SK-N-SH treated with all-trans-retinoic acid at 6 μM for 48 hours (cell line): Measurements from ENCODE around the gene RUFY3.

Experiments used
- ATAC-seq: fragments of 200-7000 bp; cut with Tn5 transposase; 3 replicates; pipeline ENCODE4 v1.9.1; 2020; ENCODE audit warnings: mild to moderate bottlenecking, moderate library complexity
- ARNTL ChIP-seq: fragments of 450-650 bp; formaldehyde crosslinking; IDR thresholded peaks from 2 replicates; pipeline ENCODE4 v1.5.0; 2020; ENCODE audit warnings: low read depth, mild to moderate bottlenecking, moderate library complexity, borderline replicate concordance
- BACH2 ChIP-seq: fragments of 250-450 bp; sonication (Bioruptor Pico); IDR thresholded peaks from 2 replicates; pipeline ENCODE4 v1.9.0; 2021; ENCODE audit warnings: mild to moderate bottlenecking, borderline replicate concordance
- CSDC2 ChIP-seq: fragments of 250-450 bp; sonication (Bioruptor Pico); IDR thresholded peaks from 2 replicates; pipeline ENCODE4 v1.5.0; 2020; ENCODE audit warnings: mild to moderate bottlenecking, moderate library complexity
- GLIS3 ChIP-seq: fragments of 250-450 bp; sonication (Bioruptor Pico); IDR thresholded peaks from 2 replicates; pipeline ENCODE4 v1.5.0; 2020; ENCODE audit warnings: mild to moderate bottlenecking, moderate library complexity
- ISL1 ChIP-seq: fragments of 250-450 bp; sonication (Bioruptor Pico); IDR thresholded peaks from 2 replicates; pipeline ENCODE4 v2.1.2; 2022; ENCODE audit warnings: mild to moderate bottlenecking, moderate library complexity
- OSR1 ChIP-seq: fragments of 250-450 bp; sonication (Bioruptor Pico); IDR thresholded peaks from 2 replicates; pipeline ENCODE4 v1.8.0; 2022; ENCODE audit warnings: moderate library complexity, mild to moderate bottlenecking, inconsistent platforms
- PPARA ChIP-seq: fragments of 250-450 bp; sonication (Bioruptor Pico); IDR thresholded peaks from 2 replicates; pipeline ENCODE4 v1.5.0; 2020; ENCODE audit warnings: mild to moderate bottlenecking, borderline replicate concordance
- RARB ChIP-seq: fragments of 250-450 bp; sonication (Bioruptor Pico); IDR thresholded peaks from 2 replicates; pipeline ENCODE4 v1.8.0; 2021; ENCODE audit warnings: mild to moderate bottlenecking, moderate library complexity
- SNAI2 ChIP-seq: fragments of 250-450 bp; sonication (Bioruptor Pico); IDR thresholded peaks from 2 replicates; pipeline ENCODE4 v1.5.0; 2020; ENCODE audit warnings: mild to moderate bottlenecking, moderate library complexity
- TOX ChIP-seq: fragments of 250-450 bp; sonication (Bioruptor Pico); IDR thresholded peaks from 2 replicates; pipeline ENCODE4 v1.8.0; 2021; ENCODE audit warnings: mild to moderate bottlenecking, moderate library complexity, borderline replicate concordance
- ZC3H10 ChIP-seq: fragments of 250-450 bp; sonication (Bioruptor Pico); IDR thresholded peaks from 2 replicates; pipeline ENCODE4 v1.5.1; 2021; ENCODE audit warnings: mild to moderate bottlenecking, moderate library complexity
- ZFP3 ChIP-seq: fragments of 250-450 bp; sonication (Bioruptor Pico); IDR thresholded peaks from 2 replicates; pipeline ENCODE4 v1.5.0; 2020; ENCODE audit warnings: mild to moderate bottlenecking, moderate library complexity
- ZFP30 ChIP-seq: fragments of 450-650 bp; formaldehyde crosslinking; IDR thresholded peaks from 2 replicates; pipeline ENCODE4 v1.5.0; 2022; ENCODE audit warnings: mild to moderate bottlenecking, moderate library complexity
- ZNF565 ChIP-seq: fragments of 450-650 bp; formaldehyde crosslinking; conservative IDR thresholded peaks from 2 replicates; pipeline ENCODE4 v1.5.0; 2020; ENCODE audit warnings: low read depth, mild to moderate bottlenecking, moderate library complexity
- ZNF70 ChIP-seq: fragments of 450-650 bp; formaldehyde crosslinking; IDR thresholded peaks from 2 replicates; pipeline ENCODE4 v1.5.0; 2020; ENCODE audit warnings: mild to moderate bottlenecking, moderate library complexity
- ZNF8 ChIP-seq: fragments of 450-650 bp; formaldehyde crosslinking; IDR thresholded peaks from 2 replicates; pipeline ENCODE4 v1.5.0; 2020; ENCODE audit warnings: mild to moderate bottlenecking, moderate library complexity
- TF ChIP-seq, protein P1 (sequence below): fragments of 250-450 bp; sonication (Bioruptor Pico); IDR thresholded peaks from 2 replicates; pipeline ENCODE4 v1.8.0; 2021; ENCODE audit warnings: low read depth, mild to moderate bottlenecking, moderate library complexity, borderline replicate concordance
- TF ChIP-seq, protein P2 (sequence below): fragments of 250-450 bp; sonication (Bioruptor Pico); IDR thresholded peaks from 2 replicates; pipeline ENCODE4 v1.5.0; 2020; ENCODE audit warnings: mild to moderate bottlenecking, moderate library complexity
- TF ChIP-seq, protein P3 (sequence below): fragments of 250-450 bp; sonication (Bioruptor Pico); IDR thresholded peaks from 2 replicates; pipeline ENCODE4 v1.5.1; 2021; ENCODE audit warnings: mild to moderate bottlenecking, moderate library complexity
- TF ChIP-seq, protein P4 (sequence below): fragments of 250-450 bp; sonication (Bioruptor Pico); IDR thresholded peaks from 2 replicates; pipeline ENCODE4 v1.5.1; 2020; ENCODE audit warnings: low read depth, mild to moderate bottlenecking, moderate library complexity

The RUFY3 gene

DNA sequence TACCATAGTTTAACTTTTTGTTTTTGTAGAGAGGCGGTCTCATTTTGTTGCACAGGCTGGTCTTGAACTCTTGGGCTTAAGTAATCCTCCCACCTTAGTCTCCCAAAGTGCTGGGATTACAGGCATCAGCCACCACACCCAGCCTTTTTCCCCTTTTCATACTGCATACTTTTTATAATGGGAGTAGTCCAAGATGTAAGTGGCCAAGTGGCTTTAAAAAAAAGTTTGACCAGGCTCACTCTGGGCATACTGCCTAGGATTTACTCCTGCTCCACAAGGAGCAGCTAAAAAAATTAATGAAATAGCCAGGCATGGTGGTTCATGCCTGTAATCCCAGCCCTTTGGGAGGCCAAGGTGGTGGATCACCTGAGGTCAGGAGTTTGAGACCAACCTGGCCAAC, 111.9 kb downstream of the RUFY3 start:
- TF ChIP-seq ZFP30 (CRISPR knock-in tag) (no peak), CSDC2 (CRISPR knock-in tag) (no peak), BACH2 (no peak), PPARA (CRISPR knock-in tag) (no peak), GLIS3 (CRISPR knock-in tag) (no peak), ZC3H10 (no peak), ARNTL (CRISPR knock-in tag) (no peak), SNAI2 (CRISPR knock-in tag) (no peak), ZFP3 (CRISPR knock-in tag) (no peak), ZNF70 (CRISPR knock-in tag) (no peak), ZNF565 (no peak), ISL1 (CRISPR knock-in tag) (no peak), OSR1 (no peak), TOX (no peak)
- TF ChIP-seq, protein P1, sequence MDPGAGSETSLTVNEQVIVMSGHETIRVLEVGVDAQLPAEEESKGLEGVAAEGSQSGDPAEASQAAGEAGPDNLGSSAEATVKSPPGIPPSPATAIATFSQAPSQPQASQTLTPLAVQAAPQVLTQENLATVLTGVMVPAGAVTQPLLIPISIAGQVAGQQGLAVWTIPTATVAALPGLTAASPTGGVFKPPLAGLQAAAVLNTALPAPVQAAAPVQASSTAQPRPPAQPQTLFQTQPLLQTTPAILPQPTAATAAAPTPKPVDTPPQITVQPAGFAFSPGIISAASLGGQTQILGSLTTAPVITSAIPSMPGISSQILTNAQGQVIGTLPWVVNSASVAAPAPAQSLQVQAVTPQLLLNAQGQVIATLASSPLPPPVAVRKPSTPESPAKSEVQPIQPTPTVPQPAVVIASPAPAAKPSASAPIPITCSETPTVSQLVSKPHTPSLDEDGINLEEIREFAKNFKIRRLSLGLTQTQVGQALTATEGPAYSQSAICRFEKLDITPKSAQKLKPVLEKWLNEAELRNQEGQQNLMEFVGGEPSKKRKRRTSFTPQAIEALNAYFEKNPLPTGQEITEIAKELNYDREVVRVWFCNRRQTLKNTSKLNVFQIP (CRISPR knock-in tag), result no peak
- TF ChIP-seq, protein P2, sequence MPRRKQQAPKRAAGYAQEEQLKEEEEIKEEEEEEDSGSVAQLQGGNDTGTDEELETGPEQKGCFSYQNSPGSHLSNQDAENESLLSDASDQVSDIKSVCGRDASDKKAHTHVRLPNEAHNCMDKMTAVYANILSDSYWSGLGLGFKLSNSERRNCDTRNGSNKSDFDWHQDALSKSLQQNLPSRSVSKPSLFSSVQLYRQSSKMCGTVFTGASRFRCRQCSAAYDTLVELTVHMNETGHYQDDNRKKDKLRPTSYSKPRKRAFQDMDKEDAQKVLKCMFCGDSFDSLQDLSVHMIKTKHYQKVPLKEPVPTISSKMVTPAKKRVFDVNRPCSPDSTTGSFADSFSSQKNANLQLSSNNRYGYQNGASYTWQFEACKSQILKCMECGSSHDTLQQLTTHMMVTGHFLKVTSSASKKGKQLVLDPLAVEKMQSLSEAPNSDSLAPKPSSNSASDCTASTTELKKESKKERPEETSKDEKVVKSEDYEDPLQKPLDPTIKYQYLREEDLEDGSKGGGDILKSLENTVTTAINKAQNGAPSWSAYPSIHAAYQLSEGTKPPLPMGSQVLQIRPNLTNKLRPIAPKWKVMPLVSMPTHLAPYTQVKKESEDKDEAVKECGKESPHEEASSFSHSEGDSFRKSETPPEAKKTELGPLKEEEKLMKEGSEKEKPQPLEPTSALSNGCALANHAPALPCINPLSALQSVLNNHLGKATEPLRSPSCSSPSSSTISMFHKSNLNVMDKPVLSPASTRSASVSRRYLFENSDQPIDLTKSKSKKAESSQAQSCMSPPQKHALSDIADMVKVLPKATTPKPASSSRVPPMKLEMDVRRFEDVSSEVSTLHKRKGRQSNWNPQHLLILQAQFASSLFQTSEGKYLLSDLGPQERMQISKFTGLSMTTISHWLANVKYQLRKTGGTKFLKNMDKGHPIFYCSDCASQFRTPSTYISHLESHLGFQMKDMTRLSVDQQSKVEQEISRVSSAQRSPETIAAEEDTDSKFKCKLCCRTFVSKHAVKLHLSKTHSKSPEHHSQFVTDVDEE (CRISPR knock-in tag), result no peak
- TF ChIP-seq, protein P3, sequence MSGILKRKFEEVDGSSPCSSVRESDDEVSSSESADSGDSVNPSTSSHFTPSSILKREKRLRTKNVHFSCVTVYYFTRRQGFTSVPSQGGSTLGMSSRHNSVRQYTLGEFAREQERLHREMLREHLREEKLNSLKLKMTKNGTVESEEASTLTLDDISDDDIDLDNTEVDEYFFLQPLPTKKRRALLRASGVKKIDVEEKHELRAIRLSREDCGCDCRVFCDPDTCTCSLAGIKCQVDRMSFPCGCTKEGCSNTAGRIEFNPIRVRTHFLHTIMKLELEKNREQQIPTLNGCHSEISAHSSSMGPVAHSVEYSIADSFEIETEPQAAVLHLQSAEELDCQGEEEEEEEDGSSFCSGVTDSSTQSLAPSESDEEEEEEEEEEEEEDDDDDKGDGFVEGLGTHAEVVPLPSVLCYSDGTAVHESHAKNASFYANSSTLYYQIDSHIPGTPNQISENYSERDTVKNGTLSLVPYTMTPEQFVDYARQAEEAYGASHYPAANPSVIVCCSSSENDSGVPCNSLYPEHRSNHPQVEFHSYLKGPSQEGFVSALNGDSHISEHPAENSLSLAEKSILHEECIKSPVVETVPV, result no peak
- ATAC-seq, result no peak

DNA sequence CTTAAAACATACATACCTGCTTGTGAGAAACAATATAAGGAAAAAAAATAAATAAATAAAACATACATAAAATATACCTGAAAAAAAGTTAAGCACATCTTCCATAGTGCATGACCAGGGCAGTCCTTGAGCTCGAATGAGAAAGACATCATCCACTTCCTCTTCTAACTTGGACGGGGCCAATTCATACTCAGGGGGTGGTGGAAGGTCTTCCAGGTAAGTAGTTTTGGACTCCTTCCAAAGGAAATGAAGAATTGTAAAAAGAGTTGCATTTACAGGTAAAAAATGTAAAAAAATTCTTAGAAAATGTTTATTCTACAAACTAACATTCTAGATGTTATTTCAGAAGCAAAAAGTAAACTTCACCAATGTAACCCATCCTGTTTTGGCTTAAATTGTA, 114.3 kb downstream of the RUFY3 start:
- TF ChIP-seq ISL1 (CRISPR knock-in tag) (no peak), ZFP30 (CRISPR knock-in tag) (no peak), TOX (no peak)
- TF ChIP-seq, protein P2 (CRISPR knock-in tag), result no peak
- ATAC-seq, result no peak

DNA sequence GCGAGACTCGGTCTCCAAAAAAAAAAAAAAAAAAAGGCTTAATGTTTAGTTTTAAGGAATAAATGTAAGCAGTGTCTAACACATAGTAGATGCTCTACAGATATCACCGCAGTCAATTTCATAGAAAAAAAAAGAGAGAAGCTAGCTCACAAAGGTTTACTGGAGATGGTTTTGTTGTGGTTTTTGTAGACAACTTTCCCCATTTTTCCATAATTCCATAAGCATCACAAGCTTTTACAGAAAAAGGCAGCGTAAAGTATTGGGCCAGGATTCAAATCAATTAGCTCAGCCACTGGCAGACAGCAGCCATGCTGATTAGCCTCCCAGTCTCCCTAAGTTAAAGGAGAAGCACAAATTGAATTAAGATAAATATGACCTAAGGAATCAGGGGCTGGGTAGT, 116.4 kb downstream of the RUFY3 start:
- peak; percentile 20 for ATAC-seq
- TF ChIP-seq ARNTL (CRISPR knock-in tag) (no peak), CSDC2 (CRISPR knock-in tag) (no peak), ZNF70 (CRISPR knock-in tag) (no peak), ZC3H10 (no peak), TOX (no peak), ZNF8 (CRISPR knock-in tag) (no peak), ZFP3 (CRISPR knock-in tag) (no peak), RARB (CRISPR knock-in tag) (no peak), GLIS3 (CRISPR knock-in tag) (no peak), OSR1 (no peak)
- TF ChIP-seq, protein P3, result no peak
- TF ChIP-seq, protein P4, sequence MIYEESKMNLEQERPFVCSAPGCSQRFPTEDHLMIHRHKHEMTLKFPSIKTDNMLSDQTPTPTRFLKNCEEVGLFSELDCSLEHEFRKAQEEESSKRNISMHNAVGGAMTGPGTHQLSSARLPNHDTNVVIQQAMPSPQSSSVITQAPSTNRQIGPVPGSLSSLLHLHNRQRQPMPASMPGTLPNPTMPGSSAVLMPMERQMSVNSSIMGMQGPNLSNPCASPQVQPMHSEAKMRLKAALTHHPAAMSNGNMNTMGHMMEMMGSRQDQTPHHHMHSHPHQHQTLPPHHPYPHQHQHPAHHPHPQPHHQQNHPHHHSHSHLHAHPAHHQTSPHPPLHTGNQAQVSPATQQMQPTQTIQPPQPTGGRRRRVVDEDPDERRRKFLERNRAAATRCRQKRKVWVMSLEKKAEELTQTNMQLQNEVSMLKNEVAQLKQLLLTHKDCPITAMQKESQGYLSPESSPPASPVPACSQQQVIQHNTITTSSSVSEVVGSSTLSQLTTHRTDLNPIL, result no peak
